Measurements from ENCODE around the gene PHTF1. TPM values are rescaled to one million over a fixed set of nuclear protein-coding genes. Genes with fewer than 3 reads are reported as not detected.

PHTF1 gene
- total and polyA plus RNA-seq, 9 donors, result 4.5 to 28.6 (median 9.7) TPM

- H3K27me3 ChIP-seq, result no peaks in the 10 kb centered on the region
- intact Hi-C loops (cut with DNase I), result loop anchor here in 2 of 4 donors (5.0 to 10.0 kb wide), 4 partner anchors 223 to 1974 kb away; partner anchors contain the start of genes AP4B1 (in 1 of the 2) and DCLRE1B (in 1 of the 2)
- no peak for DNase-seq
- H3K9me3 ChIP-seq, result no peaks in the 10 kb centered on the region
- no peak for TF ChIP-seq EP300 (IDR thresholded peaks at IDR 0.05)
- TF ChIP-seq CTCF (IDR thresholded peaks at IDR 0.05), result no peak
- no peak for TF ChIP-seq POLR2A (IDR thresholded peaks at IDR 0.05)
- WGBS, 3 donors, result 93 to 96% (median 96%) methylated on average over 7 of the region's 7 CpGs
- H3K4me3 ChIP-seq, result no peak overlapping the region
- peaks cover 3% of the 10 kb centered on the region for H3K4me1 ChIP-seq (ENCODE audit: insufficient read depth)
- no peak overlapping the region for H3K27ac ChIP-seq
- no peaks in the 10 kb centered on the region for H3K36me3 ChIP-seq
Observed at GRCh38 chr1:113681596-113682337, 77.5 kb downstream of the PHTF1 start.

- Histone ChIP-seq H3K36me3 (no peaks in the 10 kb centered on the region), H3K27ac (no peak overlapping the region), H3K4me1 (ENCODE audit: insufficient read depth) (peaks cover 2% of the 10 kb centered on the region), H3K27me3 (no peaks in the 10 kb centered on the region), H3K4me3 (no peak overlapping the region), H3K9me3 (no peaks in the 10 kb centered on the region)
- DNase-seq, result no peak
- intact Hi-C loops (cut with DNase I), result loop anchor here in 2 of 4 donors (5.0 to 10.0 kb wide), 2 partner anchors 533 to 536 kb away; no protein-coding TSS in a partner anchor
- no peak for TF ChIP-seq CTCF (IDR thresholded peaks at IDR 0.05)
- no peak for TF ChIP-seq EP300 (IDR thresholded peaks at IDR 0.05)
- TF ChIP-seq POLR2A (IDR thresholded peaks at IDR 0.05), result no peak
Observed at GRCh38 chr1:113678159-113678469, 81.2 kb downstream of the PHTF1 start.

GRCh38 chr1:113677250-113678158 lies 81.8 kb downstream of the PHTF1 start:
- no peak overlapping the region for H3K27ac ChIP-seq
- H3K4me3 ChIP-seq, result no peak overlapping the region
- intact Hi-C loops (cut with DNase I), result loop anchor here in 2 of 4 donors (5.0 to 10.0 kb wide), 2 partner anchors 533 to 535 kb away; no protein-coding TSS in a partner anchor
- peak in 1 of 5 donors; percentile 22 for DNase-seq
- WGBS, 3 donors, result 37 to 60% (median 48%) methylated on average over 7 of the region's 7 CpGs
- H3K36me3 ChIP-seq, result no peaks in the 10 kb centered on the region
- TF ChIP-seq POLR2A (IDR thresholded peaks at IDR 0.05) (no peak), EP300 (IDR thresholded peaks at IDR 0.05) (no peak), CTCF (IDR thresholded peaks at IDR 0.05) (peak; percentile 15 to 53 (median 45))
- no peaks in the 10 kb centered on the region for H3K4me1 ChIP-seq (ENCODE audit: insufficient read depth)
- H3K27me3 ChIP-seq, result no peaks in the 10 kb centered on the region
- H3K9me3 ChIP-seq, result no peaks in the 10 kb centered on the region

- intact Hi-C loops (cut with DNase I), result loop anchor here in 2 of 4 donors (5.0 to 10.0 kb wide), 2 partner anchors 532 to 534 kb away; no protein-coding TSS in a partner anchor
- Histone ChIP-seq H3K27me3 (no peaks in the 10 kb centered on the region), H3K36me3 (no peaks in the 10 kb centered on the region), H3K9me3 (no peaks in the 10 kb centered on the region), H3K27ac (no peak overlapping the region), H3K4me3 (no peak overlapping the region), H3K4me1 (ENCODE audit: insufficient read depth) (no peaks in the 10 kb centered on the region)
- DNase-seq, result no peak
- TF ChIP-seq CTCF (IDR thresholded peaks at IDR 0.05) (no peak), POLR2A (IDR thresholded peaks at IDR 0.05) (no peak), EP300 (IDR thresholded peaks at IDR 0.05) (no peak)
- 79 to 85% (median 83%) methylated on average over 5 of the region's 5 CpGs for WGBS, 3 donors
Observed at GRCh38 chr1:113676524-113676923, 82.8 kb downstream of the PHTF1 start.
